ENCODE measurements around the gene ANP32D. TPM values are rescaled to one million over a fixed set of nuclear protein-coding genes. Genes with fewer than 3 reads are reported as not detected.
"Not testable (repeated sequence)": the region's sequence is repeated elsewhere in the genome, so short reads cannot be mapped to it uniquely, and the experiment has no call there.

Gene ANP32D
- polyA plus RNA-seq, 3 donors from 2014 or later: not detected

DNA sequence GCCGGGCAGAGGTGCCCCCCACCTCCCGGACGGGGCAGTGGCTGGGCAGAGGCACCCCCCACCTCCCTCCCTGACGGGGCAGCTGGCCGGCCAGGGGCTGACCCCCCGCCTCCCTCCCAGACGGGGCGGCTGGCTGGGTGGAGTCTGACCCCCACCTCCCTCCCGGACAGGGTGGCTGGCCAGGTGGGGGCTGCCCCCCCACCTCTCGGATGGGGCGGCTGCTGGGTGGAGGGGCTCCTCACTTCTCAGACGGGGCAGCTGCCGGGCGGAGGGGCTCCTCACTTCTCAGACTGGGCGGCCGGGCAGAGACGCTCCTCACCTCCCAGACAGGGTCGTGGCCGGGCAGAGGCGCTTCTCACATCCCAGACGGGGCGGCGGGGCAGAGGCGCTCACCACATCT is 48.0 kb downstream of the ANP32D start:
- H3K27ac Mint-ChIP-seq; H3K4me1 Mint-ChIP-seq; H3K9me3 Mint-ChIP-seq; DNase-seq; H3K27me3 Mint-ChIP-seq (ENCODE audit: low read depth in 3 of 3); H3K4me3 Mint-ChIP-seq; H3K36me3 Mint-ChIP-seq: not testable (repeated sequence)

Other genes starting within 250 kb of the ANP32D start
- 10 to 100 TPM in 2 of 3 donors, 1 to 10 TPM in 1; 9.4 to 26.3 (median 14.5) TPM for gene ZNF641, start 121.6 kb upstream of the ANP32D start, polyA plus RNA-seq
- not detected for gene C12orf54, start 9.9 kb downstream of the ANP32D start, polyA plus RNA-seq
- not detected for gene OR8S1, start 53.1 kb downstream of the ANP32D start, polyA plus RNA-seq
- gene LALBA, start 97.5 kb downstream of the ANP32D start, polyA plus RNA-seq: not detected
- 10 to 100 TPM; 36.7 to 51.4 (median 40.1) TPM for gene KANSL2, start 209.7 kb downstream of the ANP32D start, polyA plus RNA-seq
- 10 to 100 TPM in 1 of 3 donors, 1 to 10 TPM in 2; 5.5 to 27.1 (median 9.6) TPM for gene CCNT1, start 244.1 kb downstream of the ANP32D start, polyA plus RNA-seq

Measured in immature natural killer cell (primary cell).